ENCODE measurements around the gene TGM5.
"Not testable (repeated sequence)": the region's sequence is repeated elsewhere in the genome, so short reads cannot be mapped to it uniquely, and the experiment has no call there.

The TGM5 gene

DNA sequence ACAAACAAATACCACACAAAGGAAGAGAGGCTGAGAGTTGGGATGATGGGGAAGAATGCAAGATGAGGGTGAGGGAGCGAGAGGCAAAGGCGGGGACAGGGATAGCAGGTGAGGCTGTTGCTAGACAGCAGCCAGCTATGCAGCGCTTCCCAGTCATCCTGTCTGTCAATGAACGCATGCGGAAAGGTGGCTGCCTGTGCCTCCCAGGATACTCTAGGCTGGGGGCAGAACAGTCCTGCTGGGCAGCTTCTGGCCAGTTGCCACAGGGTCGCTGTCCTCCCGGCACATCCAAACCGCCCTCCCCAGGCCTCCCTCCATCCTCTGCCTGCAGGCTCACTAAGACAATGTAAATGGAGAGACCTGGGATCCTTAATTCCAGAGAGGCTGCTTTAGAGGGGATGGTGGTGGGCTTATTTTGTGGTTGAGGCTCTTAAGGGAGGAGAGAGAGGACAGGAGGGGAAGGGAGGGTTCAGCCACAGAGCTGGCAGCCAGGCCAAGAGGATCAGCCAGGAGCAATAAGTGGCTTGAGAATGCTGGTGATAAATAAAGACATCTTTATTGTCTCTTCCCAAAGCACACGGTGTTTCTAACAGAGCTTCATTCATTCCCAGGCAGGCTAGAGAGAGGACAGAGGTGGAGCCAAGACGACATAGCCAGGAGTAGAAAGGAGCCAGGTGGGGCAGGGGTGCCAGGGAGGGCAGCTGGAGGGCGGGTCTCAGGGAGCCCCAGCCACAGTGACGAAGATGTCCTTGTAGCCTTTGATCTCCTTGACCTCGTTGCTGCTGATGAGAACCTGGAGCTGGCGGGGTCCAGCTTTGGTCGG, 9.2 kb upstream of the TGM5 start:
- no peak for DNase-seq (ENCODE audit: low read depth)

DNA sequence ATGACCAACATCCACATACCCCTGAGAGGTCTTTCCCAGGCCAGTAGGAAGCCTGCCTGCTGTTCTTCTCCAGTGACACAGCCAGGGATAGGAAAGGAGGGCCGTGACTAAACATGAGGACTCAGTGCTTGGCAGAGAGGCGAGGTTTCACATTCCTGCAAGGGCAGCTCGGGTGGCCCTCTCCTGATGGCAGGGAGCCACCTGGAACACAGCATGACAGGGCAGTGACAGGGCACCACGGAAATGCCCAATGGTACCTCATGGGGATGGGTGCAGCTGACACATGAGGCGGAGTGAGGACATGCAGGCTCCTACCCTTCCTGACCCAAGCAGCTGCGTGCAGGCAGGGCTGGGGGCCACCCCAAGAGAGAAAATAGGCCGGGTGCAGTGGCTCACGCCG, 7.4 kb upstream of the TGM5 start:
- DNase-seq (ENCODE audit: low read depth) = no peak

DNA sequence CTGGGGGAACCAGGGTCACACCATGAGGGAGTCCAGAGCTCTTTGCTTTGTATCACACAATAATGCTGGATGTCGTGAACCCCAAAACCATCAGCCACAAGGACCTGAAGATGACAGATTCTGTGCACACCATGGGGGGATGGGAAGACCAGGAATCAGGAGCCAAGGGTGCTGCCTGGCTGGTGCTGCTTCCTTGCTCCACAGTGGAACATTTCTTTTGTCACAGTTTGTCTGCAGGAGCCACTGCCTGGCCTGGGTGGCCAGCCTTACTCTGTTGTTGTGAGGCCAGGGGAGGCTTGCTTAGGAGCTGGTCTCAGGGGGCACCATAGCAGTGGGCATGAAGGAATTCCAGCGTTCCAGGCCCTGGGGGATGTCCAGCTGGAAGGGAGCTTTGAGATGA, 6.5 kb upstream of the TGM5 start:
- no peak for DNase-seq (ENCODE audit: low read depth)

DNA sequence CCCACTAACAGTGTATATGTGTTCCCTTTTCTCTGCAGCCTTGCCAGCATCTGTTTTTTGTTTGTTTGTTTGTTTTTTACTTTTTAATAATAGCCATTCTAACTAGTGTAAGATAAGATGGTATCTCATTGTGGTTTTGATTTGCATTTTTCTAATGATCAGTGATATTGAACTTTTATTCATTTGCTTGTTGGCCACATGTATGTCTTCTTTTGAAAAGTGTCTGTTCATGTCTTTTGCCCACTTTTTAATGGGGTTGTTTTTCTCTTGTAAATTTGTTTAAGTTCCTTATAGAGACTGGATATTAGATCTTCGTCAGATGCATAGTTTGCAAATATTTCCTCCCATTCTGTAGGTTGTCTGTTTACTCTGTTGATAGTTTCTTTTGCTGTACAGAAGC, 5.2 kb upstream of the TGM5 start:
- DNase-seq (ENCODE audit: low read depth) = not testable (repeated sequence)

DNA sequence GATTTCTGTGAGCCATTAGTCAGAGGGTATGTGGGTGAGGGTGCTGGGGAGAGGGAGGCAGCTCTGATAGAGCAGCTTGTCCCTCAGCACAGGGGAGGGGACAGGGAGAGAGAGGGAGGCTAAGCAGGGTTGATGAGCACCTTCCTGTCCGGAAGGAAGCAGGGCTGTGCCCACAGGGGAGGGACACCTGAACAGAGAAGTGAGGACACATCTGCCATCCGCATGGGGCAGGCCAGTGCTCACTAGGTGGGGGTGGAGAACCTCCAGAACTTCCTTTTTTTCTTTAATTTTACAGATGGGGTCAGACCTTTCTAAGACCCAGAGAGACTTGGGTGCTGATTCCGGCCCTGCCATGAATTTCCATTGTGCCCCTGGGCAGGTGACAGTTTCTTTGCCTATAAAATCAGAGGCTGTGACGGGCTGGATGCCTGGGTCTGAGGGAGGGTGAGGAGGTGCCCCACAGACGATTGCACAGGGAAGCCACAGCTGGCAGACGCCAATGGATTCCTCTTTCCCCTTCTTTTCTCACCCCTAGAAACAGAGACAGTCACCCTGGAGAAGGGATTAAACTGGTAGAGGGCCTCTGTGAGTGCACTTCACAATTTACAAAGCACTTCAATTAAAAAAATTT, 4.1 kb upstream of the TGM5 start:
- DNase-seq (ENCODE audit: low read depth) = no peak

DNA sequence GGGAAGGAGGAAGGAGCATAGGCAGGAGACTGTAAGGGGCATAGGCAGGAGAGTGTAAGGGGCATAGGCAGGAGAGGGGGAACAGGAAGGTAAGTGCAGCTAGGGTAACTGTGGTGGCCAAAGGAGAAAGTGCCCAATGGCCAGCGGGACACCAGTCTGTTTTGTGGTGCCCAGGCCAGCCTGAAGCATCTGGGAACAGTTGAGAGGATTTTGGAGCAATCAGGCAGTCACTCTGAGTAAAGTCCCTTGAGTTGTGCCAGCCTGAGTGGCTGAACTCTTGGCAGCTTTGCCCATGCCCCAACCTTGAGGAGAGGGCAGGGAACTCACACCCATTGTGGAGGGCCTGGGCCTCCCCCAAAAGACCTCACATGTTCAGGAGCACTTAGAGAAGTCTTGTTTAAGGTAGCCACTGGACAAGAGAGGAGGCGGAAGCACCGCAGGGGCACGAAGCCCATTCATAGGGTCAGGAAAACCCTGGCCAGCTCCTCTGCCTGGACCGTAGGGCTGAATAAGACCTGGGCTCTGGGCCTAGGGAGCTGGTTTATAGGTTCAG, 3.5 kb upstream of the TGM5 start:
- DNase-seq (ENCODE audit: low read depth) = no peak

DNA sequence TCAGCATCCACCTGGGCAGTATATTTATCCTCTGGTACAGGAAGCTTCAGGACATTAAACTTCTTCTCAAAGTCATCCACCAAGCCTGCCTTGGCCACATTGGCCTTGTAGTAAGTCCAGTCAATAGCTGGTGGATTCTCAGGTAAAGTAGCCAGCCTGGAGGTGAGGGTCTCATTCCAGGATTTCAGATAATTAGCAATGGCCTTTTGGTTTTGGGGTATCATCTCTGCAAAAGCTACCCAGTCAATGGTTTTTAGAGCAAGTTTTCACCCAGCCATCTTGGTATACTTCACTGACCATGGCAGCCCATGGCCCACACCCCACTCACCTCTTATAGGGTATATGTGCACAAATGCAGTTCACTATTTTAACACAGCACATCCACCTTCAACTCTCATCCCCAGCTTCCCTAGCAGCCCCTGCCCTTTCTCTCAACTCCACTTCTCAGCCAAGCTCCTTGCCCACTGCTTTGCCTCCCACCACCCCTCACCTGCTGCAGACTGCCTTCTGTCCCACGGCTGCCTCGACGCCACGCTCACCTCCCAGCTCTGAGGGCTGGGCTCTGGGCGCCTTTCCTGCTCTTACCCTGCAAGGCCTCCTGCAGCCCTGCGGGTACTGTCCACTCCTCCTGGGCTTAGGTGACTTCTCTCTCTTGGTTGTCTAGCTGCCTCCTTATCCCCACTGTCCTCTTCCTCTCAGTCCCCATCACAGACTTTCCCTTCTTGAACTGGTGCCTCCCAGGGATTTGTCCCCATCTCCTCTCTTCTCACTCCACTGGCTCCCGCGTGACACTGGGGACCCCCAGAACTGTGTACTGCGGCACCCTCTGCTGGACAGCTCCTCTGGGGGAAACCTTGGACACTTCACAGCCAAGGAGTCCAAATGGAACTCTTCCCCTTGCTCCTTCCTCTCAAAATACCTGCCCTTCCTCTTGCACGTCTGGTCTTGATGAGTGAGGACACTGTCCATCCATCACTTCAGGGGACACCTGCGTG, 1.7 kb upstream of the TGM5 start:
- DNase-seq (ENCODE audit: low read depth) = no peak

DNA sequence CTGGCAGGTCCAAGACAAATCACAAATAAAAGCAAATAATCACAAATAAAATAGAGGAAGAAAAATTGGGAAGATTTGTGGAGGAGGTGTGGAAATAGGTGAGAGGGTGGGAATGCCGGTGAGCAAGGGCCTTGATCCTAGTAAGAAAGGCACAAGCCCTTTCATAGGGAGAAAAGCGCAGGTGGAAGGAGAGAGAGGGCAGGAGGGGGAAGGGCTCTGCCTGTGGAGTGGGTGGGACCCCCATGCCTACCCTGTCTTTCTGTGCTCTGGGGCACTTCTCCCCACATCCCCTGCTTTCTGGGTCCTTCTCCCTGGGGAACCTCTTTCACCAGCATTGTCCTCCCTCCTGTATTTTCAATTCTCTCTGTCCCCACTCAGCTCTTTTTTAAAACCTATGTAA, 711 bp upstream of the TGM5 start:
- DNase-seq (ENCODE audit: low read depth) = no peak

DNA sequence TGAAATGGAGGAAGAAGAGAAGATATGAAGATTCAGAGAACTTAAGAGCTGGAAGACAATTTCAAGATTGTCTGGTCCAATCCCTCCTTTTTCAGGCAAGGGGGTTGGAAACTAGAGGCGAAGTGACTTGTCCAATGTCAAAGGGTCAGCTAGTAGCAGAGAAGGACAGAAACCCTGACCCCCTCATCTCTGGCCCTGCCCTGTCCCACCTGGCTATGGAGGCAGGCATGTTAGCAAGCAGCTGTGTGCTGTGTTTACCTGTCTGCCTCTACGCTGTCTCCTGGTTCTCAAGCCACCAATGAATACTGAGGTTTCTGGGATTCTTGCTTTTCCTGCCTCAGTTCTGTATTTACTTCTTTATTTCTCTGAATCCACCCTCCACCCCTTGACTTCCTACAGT, 342 bp downstream of the TGM5 start:
- no peak for DNase-seq (ENCODE audit: low read depth)

DNA sequence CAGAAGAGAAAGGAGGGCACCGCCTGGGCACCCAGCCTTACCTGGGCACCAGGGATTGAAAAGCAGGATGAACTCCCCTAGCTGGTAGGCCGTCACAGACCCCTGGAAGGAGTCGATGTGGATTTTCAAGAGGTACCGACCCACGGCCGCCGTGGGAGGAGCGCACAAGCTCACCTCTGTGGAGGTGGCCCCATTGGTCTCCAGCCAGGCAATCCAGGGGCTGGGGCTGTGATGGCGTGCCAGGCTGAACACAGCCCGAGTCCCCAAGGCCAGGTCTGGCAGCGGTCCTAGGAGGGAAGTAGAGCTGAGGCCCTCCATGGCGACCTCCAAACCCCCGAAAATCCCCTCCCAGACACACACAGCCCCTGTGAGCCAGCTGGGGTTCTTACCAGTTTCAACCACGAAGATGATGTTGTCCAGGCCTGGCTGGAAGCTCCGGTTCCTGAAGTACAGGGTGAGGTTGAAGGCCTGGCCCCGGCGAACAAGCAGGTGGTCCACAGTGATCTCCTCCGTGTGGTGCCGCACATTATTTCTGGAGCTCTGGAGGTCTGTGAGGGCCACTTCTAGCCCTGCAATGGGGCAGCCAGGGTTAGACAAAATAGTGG, 6.6 kb downstream of the TGM5 start:
- DNase-seq (ENCODE audit: low read depth) = no peak

DNA sequence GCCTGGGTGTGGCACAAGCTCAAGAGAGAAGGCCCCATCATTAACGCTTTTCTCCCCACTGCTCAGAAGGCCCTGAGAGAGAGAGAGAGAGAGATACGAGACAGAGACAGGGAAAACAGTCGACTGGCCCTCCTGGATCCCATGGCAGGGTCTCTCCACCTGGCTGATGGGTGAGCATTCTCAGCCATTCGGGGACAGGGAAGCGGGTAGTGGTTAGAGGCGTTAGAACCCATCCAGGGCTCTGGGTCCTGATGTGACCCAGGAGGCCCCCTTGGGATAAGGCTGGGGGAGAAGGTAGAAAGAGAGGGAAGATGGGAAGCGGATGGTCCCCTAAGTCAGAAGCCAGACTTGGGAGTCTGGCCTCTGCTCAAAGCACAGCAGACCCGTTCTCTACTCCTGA, 7.9 kb downstream of the TGM5 start:
- no peak for DNase-seq (ENCODE audit: low read depth)

DNA sequence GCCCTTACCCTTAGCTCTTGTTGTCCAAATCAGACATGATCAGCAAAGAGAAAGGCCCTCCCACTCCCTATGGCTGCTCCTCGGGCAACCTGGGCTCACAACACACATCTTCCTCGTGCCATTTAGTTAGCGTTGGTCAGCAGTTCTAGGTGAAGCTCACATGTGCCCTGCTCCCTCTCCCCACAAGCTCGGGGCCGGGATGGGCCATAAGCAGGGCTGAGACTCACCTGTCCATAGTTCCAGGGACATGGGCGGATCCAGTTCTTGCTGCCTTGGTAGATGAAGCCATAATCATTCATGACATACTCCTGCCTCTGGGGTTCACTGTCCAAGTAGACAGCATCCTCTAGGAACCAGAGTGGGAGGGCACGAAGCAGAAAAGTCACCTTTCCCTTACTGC, 10.4 kb downstream of the TGM5 start:
- DNase-seq (ENCODE audit: low read depth) = no peak

DNA sequence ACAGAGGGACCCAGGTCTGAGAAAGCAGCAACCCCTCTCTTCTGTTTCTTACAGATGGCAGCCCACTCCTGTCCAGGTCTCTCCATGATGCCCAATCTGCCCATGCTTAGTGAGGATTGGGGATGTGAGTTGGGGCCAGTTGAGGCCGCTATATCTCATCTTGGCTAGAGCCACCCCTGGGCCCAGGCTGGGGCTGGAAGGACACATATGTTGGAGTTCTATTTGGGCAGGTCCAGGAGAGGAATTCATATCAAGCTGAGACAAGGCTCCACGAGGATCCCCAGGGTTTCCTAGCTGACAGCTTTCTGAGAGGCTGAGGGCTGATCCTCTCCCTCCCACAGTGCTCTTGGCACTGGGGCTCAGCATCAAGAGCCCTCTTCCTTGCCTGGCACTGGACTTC, 11.4 kb downstream of the TGM5 start:
- DNase-seq (ENCODE audit: low read depth) = no peak

DNA sequence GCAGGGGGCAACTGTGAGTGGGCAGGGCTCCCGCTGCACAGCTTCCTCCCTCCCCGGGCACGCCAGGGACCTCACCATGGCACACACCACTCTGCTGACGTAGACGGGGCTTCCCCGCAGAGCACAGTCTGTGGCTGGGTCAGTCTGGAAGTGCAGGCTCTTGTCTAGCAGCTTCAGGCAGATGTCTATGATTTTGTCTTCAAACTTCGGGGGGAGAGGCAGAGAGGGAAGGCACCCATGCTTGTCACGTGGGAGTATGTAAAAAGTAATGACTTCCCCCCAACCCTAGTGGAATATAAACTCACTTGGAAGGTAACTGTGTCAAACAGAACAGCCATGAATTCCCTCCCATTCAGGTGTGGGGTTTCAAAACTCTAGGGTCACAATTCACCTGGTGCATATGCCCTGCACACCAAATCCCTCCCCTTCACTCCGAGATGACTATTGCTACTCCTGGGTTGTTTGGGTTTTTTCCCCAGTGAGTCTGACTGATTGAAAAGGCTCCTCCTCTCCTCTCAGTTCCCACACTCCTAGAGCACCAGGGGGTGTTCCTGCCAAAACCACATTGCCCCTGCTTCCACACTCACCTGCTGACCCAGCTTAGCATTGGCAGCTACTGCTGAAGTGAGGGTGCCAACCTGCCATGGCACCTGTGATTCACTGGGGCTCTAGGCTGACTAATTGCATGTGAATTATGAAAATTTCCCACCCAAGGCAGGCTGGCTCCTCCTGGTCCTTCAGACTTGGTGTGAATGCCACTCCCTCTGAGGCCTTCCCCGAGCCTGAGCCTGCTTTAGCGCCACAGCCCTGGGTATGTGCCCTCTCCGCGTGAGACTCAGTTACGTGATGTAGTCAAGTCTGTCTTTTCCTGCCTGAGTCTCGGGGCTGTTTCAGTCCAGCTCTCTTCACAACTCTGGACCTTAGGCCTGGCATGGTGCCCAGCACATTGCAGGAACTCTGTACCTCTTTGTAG, 13.0 kb downstream of the TGM5 start:
- DNase-seq (ENCODE audit: low read depth) = no peak

DNA sequence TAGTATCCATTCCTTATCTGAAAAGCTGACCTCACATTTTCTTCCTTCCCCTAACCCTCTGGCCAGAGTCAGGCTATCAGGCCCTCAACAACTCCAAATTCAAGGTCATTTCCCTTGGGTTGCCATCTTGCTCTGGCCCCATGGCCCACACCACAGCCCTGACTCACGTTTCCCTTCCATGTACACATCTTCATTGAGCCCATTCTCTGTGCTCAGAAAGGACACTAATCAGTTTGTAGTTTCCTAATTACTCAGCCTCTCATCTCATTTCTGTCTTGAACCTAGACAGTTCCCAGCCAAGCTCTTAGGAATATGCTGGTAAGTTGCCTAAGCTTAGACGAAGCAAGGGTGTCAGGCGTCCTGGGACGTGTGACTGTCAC, 14.9 kb downstream of the TGM5 start:
- DNase-seq (ENCODE audit: low read depth) = no peak

DNA sequence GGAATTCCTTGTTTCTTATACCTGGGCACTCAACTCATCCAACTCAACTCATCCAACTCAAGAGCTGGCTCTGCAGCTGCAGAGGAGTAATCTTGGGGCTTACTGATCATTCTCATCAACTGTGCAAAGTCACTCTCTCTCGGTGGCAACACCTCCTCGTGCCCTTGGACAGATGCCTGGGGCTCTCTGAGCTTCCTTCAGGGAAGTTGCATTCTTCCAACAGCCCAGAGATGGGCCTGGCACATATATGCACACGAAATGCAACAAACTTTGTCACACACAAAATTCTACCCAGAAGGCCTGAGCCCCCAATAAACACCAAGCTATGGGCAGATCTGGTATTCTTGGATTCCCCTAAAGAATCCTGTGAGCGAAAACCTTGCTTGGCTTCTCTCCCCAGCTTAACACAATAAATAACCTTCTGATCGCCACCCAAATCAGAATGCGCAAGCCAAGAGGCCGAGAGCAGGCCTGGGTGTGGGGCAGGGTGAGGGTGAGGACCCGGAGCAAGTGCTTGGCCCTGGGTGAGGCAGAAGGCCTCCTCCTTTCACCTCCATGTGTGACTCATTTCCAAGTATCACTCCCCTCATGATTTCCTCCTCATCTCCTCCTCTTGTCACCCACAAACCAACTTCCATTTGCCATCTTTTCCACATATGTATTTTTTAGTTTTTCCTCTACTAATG, 15.4 kb downstream of the TGM5 start:
- no peak for DNase-seq (ENCODE audit: low read depth)

DNA sequence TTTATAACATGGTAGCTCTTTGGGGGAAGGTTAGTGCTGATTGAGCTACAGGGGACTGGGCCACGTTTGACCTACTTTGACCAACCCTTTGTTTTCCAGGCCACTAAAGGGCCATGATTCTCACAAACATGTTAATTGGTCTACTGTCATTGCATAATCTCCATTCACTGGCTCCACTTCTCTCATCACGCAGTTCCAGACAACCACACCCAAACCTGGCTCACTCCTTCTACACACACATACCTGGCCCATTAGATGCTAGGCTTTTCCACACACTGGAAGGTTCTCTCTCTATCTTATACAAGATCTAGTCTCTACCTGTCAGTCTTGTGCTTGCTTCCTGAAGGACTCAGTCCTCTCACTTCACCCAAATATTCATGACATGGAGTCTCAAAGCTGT, 15.9 kb downstream of the TGM5 start:
- DNase-seq (ENCODE audit: low read depth) = no peak

DNA sequence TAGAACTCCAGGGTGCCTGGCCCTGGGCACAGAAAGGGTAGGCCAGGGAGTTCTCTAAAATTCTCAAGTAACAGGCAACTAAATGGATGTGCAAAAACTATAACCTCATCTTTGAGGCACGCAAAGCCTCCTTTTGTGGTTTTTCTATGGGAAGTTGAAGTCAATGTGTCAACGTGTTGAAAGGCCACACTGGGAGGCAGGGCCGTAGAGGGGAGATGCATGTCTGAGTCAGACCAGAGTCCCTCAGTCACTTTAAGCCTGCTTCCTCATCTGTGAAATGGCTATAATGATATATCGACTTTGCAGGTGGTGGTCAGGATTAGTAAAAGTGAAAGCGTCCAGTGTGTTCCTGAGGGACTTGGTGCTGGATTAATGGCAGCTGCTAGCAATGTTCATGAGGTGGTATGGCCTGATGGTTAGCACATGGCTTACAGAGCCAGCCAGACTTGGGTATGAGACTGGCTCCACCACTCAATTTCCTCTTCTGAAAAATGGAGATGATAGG, 17.0 kb downstream of the TGM5 start:
- DNase-seq (ENCODE audit: low read depth) = no peak

DNA sequence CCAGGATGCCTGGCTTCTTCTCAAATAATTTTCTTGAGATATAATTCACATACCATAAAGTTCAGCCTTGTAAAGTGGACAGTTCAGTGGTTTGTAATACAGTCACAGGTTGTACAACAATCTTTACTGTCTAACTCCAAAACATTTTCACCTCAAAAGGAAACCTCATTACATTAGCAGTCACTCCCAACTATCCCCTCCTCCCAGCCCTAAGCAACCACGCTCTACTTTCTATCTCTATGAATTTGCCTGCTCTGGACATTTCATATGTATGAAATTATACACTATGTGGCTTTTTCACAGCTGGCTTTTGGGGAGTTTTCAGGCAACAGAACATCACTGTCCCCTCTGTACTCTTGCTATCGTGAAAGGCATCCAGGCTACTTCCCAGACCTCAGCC, 17.5 kb downstream of the TGM5 start:
- DNase-seq (ENCODE audit: low read depth) = no peak

DNA sequence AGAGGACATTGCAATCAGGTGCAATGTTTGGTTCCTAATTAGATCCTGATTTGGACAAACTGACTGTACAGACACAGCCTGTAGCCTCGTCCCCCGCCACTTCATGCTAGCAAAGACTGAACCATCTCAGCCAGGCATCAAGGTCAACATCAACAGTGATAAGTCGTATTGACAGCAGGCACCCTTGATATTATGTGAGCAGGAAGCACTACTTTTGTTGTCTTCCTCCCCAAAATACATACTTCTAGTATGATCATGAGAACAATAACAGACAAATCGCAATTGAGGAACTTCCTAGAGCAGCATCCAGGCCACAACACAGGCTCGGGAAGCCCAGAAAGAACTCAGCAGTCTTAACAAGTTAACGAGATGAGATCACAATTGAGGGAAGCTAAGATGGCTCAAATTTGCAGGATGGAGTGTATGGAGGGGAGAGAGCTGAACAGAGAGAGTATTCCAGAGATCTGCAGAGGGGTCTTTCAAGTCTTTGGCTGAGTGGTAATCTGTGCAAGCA, 20.4 kb downstream of the TGM5 start:
- DNase-seq (ENCODE audit: low read depth) = no peak
